HG03175 (cell line): ENCODE data around the gene ZNF746.

Source experiments
- ATAC-seq: cut with Tn5 transposase; IDR thresholded peaks from one replicate; pipeline ENCODE4 v1.9.1; 2021; ENCODE audit warnings: mild to moderate bottlenecking, moderate library complexity; ENCODE audit not compliant: unreplicated experiment

ZNF746 gene

GRCh38 chr7:149430192-149430591 lies 67.4 kb downstream of the ZNF746 start:
- ATAC-seq = no peak

GRCh38 chr7:149427893-149428292 lies 69.7 kb downstream of the ZNF746 start:
- no peak for ATAC-seq

GRCh38 chr7:149427096-149427680 lies 70.4 kb downstream of the ZNF746 start:
- no peak for ATAC-seq

- ATAC-seq = no peak
Observed at GRCh38 chr7:149423449-149424110, 74.0 kb downstream of the ZNF746 start.

GRCh38 chr7:149422914-149423301 lies 74.7 kb downstream of the ZNF746 start:
- ATAC-seq = peak; percentile 9
